Ectodermal cell (in vitro differentiated cells): ENCODE measurements around the gene GAR1.
A peak's percentile ranks its signal among the peaks of the same experiment; 100 is the strongest.

Experiments used
- H3K27ac ChIP-seq: 2 replicates; pipeline ENCODE4 v1.7.0; 2013; ENCODE audit warnings: mild to moderate bottlenecking, low read depth, low read length; ENCODE audit not compliant: insufficient read depth, poor library complexity, severe bottlenecking
- H3K27me3 ChIP-seq: 2 replicates; pipeline ENCODE4 v1.7.0; 2013; ENCODE audit warnings: mild to moderate bottlenecking, low read length; ENCODE audit not compliant: insufficient read depth, control insufficient read depth, poor library complexity, severe bottlenecking
- H3K36me3 ChIP-seq: one replicate; pipeline ENCODE4 v1.7.0; 2013; ENCODE audit warnings: low read length; ENCODE audit not compliant: control insufficient read depth, insufficient read depth
- H3K4me1 ChIP-seq: one replicate; pipeline ENCODE4 v1.7.0; 2013; ENCODE audit warnings: low read length; ENCODE audit not compliant: control insufficient read depth, insufficient read depth
- H3K4me3 ChIP-seq: 2 replicates; pipeline ENCODE4 v1.7.0; 2013; ENCODE audit warnings: low read depth, low read length, control low read depth; ENCODE audit not compliant: insufficient read depth
- H3K9me3 ChIP-seq: 2 replicates; pipeline ENCODE4 v1.7.0; 2013; ENCODE audit warnings: mild to moderate bottlenecking, low read length, moderate library complexity; ENCODE audit not compliant: control insufficient read depth
- WGBS, 2 experiments: methylation state at CpG; one replicate each; pipeline ENCODE4 v1.1.7; 2013; ENCODE audit warnings: missing lambda C conversion rate in 2 of 2; 5-methylcytosine and 5-hydroxymethylcytosine counted together

The GAR1 gene

GRCh38 chr4:109809655-109810054 lies 5.9 kb upstream of the GAR1 start:
- WGBS, 2 experiments: 91% methylated on average over 2 of the region's 2 CpGs
- H3K36me3 ChIP-seq: no peaks in the 10 kb centered on the region
- no peaks in the 10 kb centered on the region for H3K4me1 ChIP-seq
- no peak overlapping the region for H3K4me3 ChIP-seq
- H3K9me3 ChIP-seq: no peaks in the 10 kb centered on the region
- H3K27me3 ChIP-seq: no peaks in the 10 kb centered on the region
- H3K27ac ChIP-seq: no peak overlapping the region

DNA sequence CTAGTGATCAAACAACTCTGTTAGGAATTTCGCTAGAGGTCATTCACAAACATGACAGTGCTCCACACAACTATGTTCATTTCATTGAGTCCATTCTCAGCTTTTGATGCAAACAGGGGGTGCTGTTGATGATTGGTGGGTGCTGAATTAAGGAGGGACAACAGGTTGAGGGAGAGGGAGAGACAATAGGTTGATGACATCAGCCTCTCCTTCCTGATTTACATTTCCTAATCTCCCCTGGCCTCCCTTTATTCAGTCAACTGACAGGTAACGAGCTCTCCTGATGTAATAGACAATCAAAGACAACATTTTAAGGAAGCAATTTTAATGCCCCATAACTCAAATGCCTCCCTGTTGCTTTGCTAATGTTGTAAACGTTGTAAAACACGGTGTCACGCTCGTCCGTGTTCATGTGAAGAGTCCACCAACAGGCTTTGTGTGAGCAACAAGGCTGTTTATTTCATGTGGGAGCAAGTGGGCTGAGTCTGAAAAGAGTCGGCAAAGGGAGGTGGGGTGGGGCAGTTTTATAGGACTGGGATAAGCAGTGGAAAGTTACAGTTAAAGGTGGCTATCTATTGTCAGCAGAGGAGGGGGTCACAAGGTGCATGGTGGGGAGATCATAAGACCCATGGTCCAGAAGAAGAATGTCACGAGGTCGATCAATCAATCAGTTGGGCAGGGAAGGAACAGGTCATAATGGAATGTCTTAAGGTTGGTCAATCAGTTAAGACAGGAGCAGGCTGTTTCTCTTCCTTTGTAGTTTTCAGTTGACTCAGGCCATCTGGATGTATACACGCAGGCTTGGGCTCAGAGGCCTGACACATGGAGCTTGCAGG lies 4.8 kb upstream of the GAR1 start:
- Histone ChIP-seq H3K36me3 (no peaks in the 10 kb centered on the region), H3K27me3 (no peaks in the 10 kb centered on the region), H3K27ac (no peak overlapping the region), H3K9me3 (no peaks in the 10 kb centered on the region), H3K4me3 (no peak overlapping the region), H3K4me1 (no peaks in the 10 kb centered on the region)
- WGBS, 2 experiments: 69 to 73% methylated on average over 10 to 11 of the region's 11 CpGs

DNA sequence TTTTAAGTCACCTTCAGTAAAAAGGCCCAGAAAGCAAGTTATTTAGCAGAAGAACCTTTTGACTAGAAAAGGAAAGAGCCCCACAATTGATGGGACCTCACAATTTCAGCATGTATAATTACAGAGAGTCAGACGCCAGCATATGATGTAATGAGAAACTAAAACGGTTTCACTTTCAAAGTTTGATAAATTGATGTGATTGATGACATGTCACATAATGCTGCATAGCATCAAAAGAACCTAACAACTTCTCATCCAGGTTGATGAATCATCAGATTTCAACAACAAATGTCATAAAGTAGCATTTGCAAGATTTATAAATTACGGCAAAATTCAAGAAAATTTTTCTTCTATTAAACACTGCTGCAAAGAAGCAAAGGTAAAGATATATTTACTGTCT lies 3.9 kb upstream of the GAR1 start:
- H3K4me3 ChIP-seq: no peak overlapping the region
- H3K27me3 ChIP-seq: no peaks in the 10 kb centered on the region
- WGBS, 2 experiments: 96 to 100% methylated on average over 2 to 3 of the region's 3 CpGs
- H3K36me3 ChIP-seq: no peaks in the 10 kb centered on the region
- H3K9me3 ChIP-seq: no peaks in the 10 kb centered on the region
- H3K27ac ChIP-seq: no peak overlapping the region
- H3K4me1 ChIP-seq: peaks cover 3% of the 10 kb centered on the region

DNA sequence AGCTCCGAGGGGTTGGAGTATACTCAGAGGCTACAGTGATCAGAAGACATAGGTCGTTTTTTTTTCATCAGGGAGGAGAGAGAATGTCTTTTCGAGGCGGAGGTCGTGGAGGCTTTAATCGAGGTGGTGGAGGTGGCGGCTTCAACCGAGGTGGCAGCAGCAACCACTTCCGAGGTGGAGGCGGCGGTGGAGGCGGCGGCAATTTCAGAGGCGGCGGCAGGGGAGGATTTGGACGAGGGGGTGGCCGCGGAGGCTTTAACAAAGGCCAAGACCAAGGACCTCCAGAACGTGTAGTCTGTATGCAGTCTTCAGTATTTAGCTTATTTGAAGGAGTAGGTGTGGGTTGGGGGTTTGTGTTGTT lies 500 bp downstream of the GAR1 start:
- Histone ChIP-seq H3K27ac (peak overlapping the region; percentile 60), H3K36me3 (peaks cover 10% of the 10 kb centered on the region), H3K27me3 (no peaks in the 10 kb centered on the region), H3K9me3 (no peaks in the 10 kb centered on the region), H3K4me3 (peak overlapping the region; percentile 84), H3K4me1 (peaks cover 7% of the 10 kb centered on the region)
- WGBS, 2 experiments: 0 to 1% methylated on average over 19 of the region's 19 CpGs

DNA sequence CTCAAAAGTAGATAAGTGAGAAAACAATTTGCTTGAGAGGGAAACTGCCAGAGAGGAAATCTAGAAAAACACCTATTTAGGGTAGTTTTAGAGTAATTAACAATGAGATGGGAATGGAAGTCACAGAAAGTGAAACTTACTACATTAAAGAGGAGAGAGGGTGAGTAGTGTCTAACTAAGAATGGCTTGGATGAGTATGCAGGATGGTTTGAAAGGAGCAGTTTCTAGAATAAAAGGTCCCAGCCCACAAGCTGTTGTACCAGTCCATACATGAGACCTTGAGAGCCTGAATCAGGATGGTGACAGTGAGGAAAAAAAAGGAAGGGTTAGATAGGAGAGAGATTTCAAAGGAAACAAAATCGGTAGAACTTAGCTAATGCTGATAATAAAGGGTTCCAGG lies 1.3 kb downstream of the GAR1 start:
- Histone ChIP-seq H3K4me1 (peaks cover 7% of the 10 kb centered on the region), H3K27me3 (no peaks in the 10 kb centered on the region), H3K4me3 (peak overlapping the region; percentile 84), H3K9me3 (no peaks in the 10 kb centered on the region), H3K27ac (no peak overlapping the region), H3K36me3 (peaks cover 10% of the 10 kb centered on the region)
- WGBS, 2 experiments: 84 to 87% methylated on average over 1 of the region's 1 CpG

DNA sequence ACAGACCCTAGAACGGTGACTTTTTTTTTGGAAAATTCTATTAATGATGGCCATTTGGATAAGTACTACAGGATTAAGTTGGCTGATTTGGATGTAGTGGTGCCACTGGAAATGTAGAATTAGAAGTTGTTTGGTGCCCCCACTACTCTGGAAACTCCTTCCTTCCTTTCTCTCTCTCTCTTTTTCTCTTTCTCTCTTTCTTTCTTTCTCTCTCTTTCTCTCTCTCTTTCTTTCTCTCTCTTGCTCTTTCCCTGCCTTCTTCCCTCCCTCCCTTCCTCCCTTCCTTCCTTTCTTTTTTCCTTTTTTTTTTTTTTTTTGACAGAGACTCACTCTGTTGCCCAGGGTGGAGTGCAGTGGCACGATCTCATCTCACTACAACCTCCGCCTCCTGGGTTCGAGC lies 2.7 kb downstream of the GAR1 start:
- H3K9me3 ChIP-seq: no peaks in the 10 kb centered on the region
- H3K4me1 ChIP-seq: peaks cover 7% of the 10 kb centered on the region
- H3K36me3 ChIP-seq: peaks cover 15% of the 10 kb centered on the region
- no peak overlapping the region for H3K4me3 ChIP-seq
- H3K27me3 ChIP-seq: no peaks in the 10 kb centered on the region
- H3K27ac ChIP-seq: no peak overlapping the region
- WGBS, 2 experiments: 86 to 89% methylated on average over 4 of the region's 4 CpGs

- no peak overlapping the region for H3K4me3 ChIP-seq
- H3K27ac ChIP-seq: no peak overlapping the region
- no peaks in the 10 kb centered on the region for H3K27me3 ChIP-seq
- no peaks in the 10 kb centered on the region for H3K9me3 ChIP-seq
- H3K4me1 ChIP-seq: peaks cover 7% of the 10 kb centered on the region
- WGBS, 2 experiments: 88 to 89% methylated on average over 2 of the region's 2 CpGs
- peaks cover 23% of the 10 kb centered on the region for H3K36me3 ChIP-seq
Measured at GRCh38 chr4:109820563-109820962, 5.0 kb downstream of the GAR1 start.

DNA sequence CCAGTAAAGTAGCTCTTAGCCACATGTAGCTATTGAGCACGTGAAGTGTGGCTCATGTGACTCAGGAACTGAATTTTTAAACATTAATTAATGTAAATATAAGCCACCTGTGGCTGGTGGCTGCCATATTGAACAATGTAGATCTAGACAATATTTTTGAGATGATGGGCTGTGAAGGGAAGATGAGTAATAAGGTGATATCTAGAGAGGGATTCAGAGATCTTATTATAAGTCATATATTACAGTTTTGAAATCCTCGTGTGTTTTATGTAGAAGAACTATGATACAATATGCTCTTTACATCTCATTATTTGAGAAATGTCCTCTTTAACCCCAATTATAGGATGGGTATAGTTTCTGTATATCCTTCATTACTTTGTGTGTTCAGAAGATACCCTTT lies 5.6 kb downstream of the GAR1 start:
- Histone ChIP-seq H3K27ac (no peak overlapping the region), H3K4me3 (no peak overlapping the region), H3K27me3 (no peaks in the 10 kb centered on the region), H3K36me3 (peaks cover 23% of the 10 kb centered on the region), H3K9me3 (no peaks in the 10 kb centered on the region), H3K4me1 (peaks cover 7% of the 10 kb centered on the region)
- WGBS, 2 experiments: 50 to 73% methylated on average over 1 of the region's 2 CpGs

DNA sequence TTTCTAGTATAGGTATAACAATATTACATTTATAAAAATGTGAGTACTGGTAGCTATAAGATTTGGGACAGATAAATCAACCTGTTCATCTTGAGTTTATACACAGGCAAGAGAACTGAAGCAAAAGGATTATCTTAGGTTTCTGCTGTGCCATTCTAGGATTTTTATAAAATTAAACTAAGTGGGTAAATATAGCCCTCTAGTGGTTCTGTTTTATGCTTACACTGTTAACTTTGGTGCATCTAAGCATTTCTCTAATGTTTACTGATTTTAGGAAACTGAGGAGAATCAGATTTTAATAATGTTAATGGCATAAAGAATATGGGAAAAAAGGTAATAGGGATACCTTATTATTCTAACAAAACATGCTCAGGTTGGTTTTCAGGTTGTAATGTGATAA lies 11.2 kb downstream of the GAR1 start:
- no peaks in the 10 kb centered on the region for H3K9me3 ChIP-seq
- no peak overlapping the region for H3K27ac ChIP-seq
- no peaks in the 10 kb centered on the region for H3K27me3 ChIP-seq
- H3K4me1 ChIP-seq: no peaks in the 10 kb centered on the region
- no peak overlapping the region for H3K4me3 ChIP-seq
- peaks cover 13% of the 10 kb centered on the region for H3K36me3 ChIP-seq

GRCh38 chr4:109827672-109828071 lies 12.1 kb downstream of the GAR1 start, which contains the start of gene RRH:
Gene RRH, plus strand, starts transcription at chr4:109827972. Its CDS starts 56 bp downstream, at chr4:109828028.
- Histone ChIP-seq H3K27ac (peak within 1 kb of the TSS; percentile 20), H3K4me1 (no peaks in the 10 kb centered on the region), H3K4me3 (no peak within 1 kb of the TSS), H3K27me3 (no peaks in the 10 kb centered on the region), H3K36me3 (peaks cover 13% of the 10 kb centered on the region), H3K9me3 (no peaks in the 10 kb centered on the region)
- WGBS, 2 experiments: 100% methylated on average over 2 of the region's 2 CpGs
